CD4-positive, alpha-beta T cell treated with Interferon alpha-2 for 1 hour (primary cell): ENCODE measurements around the gene PCDHA7.
"Not testable (repeated sequence)": the region's sequence is repeated elsewhere in the genome, so short reads cannot be mapped to it uniquely, and the experiment has no call there.

Experiments used
- DNase-seq, 2 donors: peaks; one replicate each; pipeline ENCODE4 v3.0.0-alpha.2; 2020 to 2022

Gene PCDHA7, protein sequence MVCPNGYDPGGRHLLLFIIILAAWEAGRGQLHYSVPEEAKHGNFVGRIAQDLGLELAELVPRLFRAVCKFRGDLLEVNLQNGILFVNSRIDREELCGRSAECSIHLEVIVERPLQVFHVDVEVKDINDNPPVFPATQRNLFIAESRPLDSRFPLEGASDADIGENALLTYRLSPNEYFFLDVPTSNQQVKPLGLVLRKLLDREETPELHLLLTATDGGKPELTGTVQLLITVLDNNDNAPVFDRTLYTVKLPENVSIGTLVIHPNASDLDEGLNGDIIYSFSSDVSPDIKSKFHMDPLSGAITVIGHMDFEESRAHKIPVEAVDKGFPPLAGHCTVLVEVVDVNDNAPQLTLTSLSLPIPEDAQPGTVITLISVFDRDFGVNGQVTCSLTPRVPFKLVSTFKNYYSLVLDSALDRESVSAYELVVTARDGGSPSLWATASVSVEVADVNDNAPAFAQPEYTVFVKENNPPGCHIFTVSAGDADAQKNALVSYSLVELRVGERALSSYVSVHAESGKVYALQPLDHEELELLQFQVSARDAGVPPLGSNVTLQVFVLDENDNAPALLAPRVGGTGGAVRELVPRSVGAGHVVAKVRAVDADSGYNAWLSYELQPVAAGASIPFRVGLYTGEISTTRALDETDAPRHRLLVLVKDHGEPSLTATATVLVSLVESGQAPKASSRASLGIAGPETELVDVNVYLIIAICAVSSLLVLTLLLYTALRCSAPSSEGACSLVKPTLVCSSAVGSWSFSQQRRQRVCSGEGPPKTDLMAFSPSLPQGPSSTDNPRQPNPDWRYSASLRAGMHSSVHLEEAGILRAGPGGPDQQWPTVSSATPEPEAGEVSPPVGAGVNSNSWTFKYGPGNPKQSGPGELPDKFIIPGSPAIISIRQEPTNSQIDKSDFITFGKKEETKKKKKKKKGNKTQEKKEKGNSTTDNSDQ

DNA sequence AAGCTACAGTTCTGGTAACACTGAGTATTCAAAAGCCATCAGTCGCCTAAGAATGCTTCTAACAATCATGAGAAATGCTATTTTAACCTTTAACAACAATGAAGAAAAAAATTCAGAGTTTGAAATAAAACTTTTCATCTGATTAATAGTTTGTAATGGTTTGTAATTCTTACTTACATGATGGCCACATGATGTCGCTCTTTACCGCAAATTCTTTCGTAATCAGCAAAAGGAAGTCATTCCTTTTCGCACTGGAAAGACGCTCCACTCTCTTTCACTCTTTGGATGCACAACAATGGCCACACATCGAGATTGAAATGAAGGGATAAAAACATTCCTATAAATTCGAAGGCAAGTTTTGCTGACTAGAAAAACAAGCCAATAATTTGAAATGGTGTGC, at the start of gene PCDHA7:
TSS of gene PCDHA7 (plus strand) at position 277 of the 400 bp plus-strand sequence. CDS start at position 392, 115 bp downstream.
- no peak for DNase-seq

DNA sequence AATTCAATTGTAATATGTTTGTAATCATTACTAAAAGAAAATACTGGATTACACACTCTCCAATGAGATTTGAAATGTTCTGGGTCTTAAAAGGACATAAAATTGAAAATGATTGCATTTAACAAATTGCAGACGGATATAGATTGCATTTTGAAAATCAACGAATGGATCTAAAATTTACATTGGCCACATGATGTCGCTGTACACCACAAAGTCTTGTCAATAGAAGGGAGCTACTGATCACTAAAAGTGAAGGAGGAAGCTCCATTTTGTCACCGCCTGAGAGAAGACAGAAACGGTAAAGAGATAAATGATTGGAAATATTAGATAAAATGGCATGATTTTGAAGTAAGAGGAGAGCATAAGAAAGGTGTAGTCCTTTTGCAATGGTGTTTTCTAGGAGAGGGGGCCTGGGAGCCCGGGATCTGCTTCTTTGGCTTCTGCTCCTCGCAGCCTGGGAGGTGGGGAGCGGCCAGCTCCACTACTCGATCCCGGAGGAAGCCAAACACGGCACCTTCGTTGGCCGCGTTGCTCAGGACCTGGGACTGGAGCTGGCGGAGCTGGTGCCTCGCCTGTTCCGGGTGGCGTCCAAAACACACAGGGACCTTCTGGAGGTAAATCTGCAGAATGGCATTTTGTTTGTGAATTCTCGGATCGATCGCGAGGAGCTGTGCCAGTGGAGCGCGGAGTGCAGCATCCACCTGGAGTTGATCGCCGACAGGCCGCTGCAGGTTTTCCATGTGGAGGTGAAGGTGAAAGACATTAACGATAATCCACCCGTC, 48.0 kb upstream of the PCDHA7 start, which contains the start of gene PCDHA1:
TSS of gene PCDHA1 (plus strand) at position 236 of the 782 bp plus-strand sequence.
- DNase-seq, result no peak

DNA sequence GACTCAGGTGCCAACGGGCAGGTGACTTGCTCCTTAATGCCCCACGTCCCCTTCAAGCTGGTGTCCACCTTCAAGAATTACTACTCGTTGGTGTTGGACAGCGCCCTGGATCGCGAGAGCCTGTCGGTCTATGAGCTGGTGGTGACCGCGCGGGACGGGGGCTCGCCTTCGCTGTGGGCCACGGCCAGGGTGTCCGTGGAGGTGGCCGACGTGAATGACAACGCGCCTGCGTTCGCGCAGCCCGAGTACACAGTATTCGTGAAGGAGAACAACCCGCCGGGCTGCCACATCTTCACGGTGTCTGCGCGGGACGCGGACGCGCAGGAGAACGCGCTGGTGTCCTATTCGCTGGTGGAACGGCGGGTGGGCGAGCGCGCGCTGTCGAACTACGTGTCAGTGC, 46.6 kb upstream of the PCDHA7 start:
- not testable (repeated sequence) for DNase-seq

DNA sequence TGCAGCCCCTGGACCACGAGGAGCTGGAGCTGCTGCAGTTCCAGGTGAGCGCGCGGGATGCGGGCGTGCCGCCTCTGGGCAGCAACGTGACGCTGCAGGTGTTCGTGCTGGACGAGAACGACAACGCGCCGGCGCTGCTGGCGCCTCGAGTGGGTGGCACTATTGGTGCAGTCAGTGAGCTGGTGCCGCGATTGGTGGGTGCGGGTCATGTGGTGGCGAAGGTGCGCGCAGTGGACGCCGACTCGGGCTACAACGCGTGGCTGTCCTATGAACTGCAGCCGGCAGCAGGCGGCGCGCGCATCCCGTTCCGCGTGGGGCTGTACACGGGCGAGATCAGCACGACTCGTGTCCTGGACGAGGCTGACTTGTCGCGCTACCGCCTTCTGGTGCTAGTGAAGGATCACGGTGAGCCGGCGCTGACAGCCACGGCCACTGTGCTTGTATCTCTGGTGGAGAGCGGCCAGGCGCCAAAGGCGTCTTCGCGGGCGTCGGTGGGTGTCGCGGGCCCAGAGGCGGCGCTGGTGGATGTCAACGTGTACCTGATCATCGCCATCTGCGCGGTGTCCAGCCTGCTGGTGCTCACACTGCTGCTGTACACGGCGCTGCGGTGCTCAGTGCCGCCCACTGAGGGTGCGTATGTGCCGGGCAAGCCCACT, 46.1 kb upstream of the PCDHA7 start:
- DNase-seq, result not testable (repeated sequence)

DNA sequence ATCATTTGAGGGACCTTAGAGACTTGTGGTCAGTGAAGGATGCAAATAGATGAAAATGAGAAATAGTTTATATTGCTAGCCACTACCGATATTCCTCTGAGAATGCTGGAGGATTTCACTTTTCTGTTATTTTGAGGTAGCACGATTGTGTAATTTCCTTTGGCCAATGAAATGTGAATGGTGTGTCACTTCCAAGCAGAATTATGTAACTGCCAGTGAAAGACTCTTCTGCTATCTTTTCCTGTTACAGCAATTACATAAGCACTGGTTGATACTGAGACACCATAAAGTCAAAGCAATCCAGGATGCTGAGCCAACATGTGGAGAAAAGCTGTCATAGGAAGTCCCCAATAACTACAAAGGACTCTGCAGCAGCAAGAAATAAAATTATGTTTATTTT, 43.0 kb upstream of the PCDHA7 start:
- no peak for DNase-seq

DNA sequence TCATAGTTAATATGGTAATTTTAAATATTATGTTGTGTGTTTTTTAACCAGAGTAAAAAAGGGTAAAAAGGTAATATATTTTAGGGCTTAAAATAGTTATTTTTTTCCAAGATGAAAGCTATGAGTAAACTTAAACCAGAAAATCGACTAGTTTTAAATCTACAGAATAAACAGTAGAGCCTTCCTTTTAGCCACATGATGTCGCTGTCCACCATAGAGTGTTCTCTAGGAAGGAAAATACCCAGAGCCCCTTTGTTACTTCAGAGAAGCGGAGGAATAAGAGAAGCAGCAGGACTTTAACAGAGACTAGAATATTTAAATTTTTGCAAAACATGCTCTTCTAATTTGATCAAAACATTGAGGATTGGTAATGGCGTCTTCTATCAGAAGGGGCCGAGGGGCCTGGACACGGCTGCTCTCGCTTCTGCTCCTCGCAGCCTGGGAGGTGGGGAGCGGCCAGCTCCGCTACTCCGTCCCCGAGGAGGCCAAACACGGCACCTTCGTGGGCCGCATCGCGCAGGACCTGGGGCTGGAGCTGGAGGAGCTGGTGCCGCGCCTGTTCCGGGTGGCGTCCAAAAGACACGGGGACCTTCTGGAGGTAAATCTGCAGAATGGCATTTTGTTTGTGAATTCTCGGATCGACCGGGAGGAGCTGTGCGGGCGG, 39.3 kb upstream of the PCDHA7 start, which contains the start of gene PCDHA2:
TSS of gene PCDHA2 (plus strand) at position 258 of the 664 bp plus-strand sequence.
- no peak for DNase-seq

DNA sequence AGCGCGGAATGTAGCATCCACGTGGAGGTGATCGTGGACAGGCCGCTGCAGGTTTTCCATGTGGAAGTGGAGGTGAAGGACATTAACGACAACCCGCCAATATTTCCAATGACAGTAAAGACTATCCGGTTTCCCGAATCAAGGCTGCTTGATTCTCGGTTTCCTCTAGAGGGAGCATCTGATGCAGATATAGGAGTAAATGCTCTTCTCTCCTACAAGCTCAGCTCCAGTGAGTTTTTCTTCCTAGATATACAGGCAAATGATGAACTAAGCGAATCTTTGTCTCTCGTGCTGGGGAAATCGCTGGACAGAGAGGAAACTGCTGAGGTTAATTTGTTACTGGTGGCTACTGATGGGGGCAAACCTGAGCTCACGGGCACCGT, 38.8 kb upstream of the PCDHA7 start:
- DNase-seq, result no peak

DNA sequence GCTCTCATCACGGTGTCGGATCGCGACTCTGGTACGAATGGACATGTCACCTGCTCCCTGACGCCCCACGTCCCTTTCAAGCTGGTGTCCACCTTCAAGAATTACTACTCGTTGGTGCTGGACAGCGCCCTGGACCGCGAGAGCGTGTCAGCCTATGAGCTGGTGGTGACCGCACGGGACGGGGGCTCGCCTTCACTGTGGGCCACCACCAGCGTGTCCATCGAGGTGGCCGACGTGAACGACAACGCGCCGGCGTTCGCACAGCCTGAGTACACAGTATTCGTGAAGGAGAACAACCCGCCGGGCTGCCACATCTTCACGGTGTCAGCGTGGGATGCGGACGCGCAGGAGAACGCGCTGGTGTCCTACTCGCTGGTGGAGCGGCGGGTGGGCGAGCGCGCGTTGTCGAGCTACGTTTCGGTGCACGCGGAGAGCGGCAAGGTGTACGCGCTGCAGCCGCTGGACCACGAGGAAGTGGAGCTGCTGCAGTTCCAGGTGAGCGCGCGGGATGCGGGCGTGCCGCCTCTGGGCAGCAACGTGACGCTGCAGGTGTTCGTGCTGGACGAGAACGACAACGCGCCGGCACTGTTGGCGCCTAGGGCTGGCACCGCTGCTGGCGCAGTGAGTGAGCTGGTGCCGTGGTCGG, 37.9 kb upstream of the PCDHA7 start:
- DNase-seq, result not testable (repeated sequence)

DNA sequence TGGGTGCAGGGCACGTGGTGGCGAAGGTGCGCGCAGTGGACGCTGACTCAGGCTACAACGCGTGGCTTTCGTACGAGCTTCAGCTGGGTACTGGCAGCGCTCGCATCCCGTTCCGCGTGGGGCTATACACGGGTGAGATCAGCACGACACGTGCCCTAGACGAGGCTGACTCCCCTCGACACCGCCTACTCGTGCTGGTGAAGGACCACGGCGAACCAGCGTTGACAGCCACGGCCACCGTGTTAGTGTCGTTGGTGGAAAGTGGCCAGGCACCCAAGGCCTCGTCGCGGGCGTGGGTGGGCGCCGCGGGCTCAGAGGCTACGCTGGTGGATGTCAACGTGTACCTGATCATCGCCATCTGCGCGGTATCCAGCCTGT, 37.4 kb upstream of the PCDHA7 start:
- no peak for DNase-seq

DNA sequence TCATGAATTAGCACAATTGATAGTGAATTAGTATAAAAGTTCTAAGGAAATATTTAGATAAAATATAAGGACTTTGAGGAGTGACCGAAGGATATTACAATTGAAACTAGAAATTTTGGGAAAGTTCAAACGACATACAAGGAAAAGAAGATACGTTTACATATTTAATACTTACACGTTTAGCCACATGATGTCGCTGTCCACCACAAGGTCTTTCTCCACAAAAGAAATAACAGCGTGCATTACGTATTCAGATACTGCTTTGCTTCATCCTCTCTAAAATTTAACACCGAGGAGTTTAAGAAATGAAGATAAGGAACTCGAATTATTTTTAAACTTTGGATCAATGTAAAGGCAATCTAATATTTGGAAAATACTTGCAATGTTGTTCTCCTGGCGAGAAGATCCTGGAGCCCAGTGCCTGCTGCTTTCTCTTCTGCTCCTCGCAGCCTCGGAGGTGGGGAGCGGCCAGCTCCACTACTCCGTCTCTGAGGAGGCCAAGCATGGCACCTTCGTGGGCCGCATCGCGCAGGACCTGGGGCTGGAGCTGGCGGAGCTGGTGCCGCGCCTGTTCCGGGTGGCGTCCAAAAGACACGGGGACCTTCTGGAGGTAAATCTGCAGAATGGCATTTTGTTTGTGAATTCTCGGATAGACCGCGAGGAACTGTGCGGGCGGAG, 33.1 kb upstream of the PCDHA7 start, which contains the start of gene PCDHA3:
TSS of gene PCDHA3 (plus strand) at position 242 of the 678 bp plus-strand sequence.
- DNase-seq, result no peak

DNA sequence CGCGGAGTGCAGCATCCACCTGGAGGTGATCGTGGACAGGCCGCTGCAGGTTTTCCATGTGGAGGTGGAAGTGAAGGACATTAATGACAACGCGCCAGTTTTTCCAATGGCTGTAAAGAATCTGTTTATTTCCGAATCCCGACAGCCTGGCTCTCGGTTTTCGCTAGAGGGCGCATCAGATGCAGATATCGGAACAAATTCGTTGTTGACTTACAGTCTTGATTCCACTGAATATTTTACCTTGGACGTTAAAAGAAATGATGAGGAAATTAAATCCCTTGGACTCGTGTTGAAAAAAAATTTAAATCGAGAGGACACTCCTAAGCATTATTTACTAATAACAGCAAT, 32.6 kb upstream of the PCDHA7 start:
- no peak for DNase-seq

DNA sequence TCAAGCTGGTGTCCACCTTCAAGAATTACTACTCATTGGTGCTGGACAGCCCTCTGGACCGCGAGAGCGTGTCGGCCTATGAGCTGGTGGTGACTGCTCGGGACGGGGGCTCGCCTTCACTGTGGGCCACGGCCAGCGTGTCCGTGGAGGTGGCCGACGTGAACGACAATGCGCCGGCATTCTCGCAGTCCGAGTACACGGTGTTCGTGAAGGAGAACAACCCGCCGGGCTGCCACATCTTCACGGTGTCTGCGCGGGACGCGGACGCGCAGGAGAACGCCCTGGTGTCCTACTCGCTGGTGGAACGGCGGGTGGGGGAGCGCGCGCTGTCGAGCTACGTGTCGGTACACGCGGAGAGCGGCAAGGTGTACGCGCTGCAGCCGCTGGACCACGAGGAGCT, 31.7 kb upstream of the PCDHA7 start:
- not testable (repeated sequence) for DNase-seq

DNA sequence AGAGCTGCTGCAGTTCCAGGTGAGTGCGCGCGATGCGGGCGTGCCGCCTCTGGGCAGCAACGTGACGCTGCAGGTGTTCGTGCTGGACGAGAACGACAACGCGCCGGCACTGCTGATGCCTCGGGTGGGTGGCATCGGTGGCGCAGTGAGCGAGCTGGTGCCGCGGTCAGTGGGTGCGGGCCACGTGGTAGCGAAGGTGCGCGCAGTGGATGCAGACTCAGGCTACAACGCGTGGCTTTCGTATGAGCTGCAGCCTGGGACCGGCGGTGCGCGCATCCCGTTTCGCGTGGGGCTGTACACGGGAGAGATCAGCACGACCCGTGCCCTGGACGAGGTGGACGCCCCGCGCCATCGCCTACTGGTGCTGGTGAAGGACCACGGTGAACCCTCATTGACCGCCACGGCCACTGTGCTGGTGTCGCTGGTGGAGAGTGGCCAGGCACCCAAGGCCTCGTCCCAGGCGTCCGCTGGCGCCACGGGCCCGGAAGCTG, 31.2 kb upstream of the PCDHA7 start:
- no peak for DNase-seq

DNA sequence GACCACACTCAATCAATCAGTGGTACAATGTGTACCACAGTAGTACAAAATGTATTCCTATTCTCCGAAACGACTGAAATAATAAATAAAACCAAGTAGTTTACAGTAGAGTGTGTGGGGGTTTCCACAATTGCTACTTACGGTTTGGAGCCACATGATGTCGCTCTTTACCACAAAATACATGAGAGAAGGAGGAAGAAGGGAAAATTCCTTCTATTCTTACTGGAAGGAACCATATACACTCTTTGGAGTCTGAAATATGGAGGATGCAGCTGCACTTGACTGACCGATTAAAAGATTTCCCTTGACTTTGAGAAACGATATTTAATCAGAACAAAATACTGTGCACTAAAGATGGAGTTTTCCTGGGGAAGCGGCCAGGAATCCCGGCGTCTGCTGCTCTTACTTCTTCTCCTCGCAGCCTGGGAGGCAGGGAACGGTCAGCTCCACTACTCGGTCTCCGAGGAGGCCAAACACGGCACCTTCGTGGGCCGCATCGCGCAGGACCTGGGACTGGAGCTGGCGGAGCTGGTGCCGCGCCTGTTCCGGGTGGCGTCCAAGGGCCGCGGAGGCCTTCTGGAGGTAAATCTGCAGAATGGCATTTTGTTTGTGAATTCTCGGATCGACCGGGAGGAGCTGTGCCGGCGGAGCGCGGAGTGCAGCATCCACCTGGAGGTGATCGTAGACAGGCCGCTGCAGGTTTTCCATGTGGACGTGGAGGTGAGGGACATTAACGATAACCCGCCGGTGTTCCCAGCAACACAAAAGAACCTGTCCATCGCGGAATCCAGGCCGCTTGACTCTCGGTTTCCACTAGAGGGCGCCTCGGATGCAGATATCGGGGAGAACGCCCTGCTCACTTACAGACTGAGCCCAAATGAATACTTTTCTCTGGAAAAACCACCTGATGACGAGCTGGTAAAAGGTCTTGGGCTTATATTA, 27.0 kb upstream of the PCDHA7 start, which contains the start of gene PCDHA4:
TSS of gene PCDHA4 (plus strand) at position 235 of the 942 bp plus-strand sequence.
- peak in 1 of 2 donors; percentile 1 for DNase-seq

DNA sequence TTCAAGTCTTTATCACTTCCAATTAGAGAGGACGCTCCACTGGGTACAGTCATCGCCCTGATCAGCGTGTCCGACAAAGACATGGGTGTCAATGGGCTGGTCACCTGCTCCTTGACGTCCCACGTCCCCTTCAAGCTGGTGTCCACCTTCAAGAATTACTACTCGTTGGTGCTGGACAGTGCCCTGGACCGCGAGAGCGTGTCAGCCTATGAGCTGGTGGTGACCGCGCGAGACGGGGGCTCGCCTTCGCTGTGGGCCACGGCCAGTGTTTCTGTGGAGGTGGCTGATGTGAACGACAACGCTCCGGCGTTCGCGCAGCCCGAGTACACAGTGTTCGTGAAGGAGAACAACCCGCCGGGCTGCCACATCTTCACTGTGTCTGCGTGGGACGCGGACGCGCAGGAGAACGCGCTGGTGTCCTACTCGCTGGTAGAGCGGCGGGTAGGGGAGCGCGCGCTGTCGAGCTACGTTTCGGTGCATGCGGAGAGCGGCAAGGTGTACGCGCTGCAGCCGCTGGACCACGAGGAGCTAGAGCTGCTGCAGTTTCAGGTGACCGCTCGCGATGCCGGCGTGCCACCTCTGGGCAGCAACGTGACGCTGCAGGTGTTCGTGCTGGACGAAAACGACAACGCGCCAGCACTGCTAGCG, 25.7 kb upstream of the PCDHA7 start:
- not testable (repeated sequence) for DNase-seq

DNA sequence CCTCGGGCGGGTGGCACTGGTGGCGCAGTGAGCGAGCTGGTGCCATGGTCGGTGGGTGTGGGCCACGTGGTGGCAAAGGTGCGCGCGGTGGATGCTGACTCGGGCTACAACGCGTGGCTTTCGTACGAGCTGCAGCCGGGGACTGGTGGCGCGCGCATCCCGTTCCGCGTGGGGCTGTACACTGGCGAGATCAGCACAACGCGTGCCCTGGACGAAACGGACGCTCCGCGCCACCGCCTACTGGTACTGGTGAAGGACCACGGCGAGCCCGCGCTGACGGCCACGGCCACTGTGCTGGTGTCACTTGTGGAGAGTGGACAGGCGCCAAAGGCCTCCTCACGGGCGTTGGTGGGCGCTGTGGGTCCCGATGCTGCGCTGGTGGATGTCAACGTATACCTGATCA, 25.2 kb upstream of the PCDHA7 start:
- DNase-seq, result no peak

DNA sequence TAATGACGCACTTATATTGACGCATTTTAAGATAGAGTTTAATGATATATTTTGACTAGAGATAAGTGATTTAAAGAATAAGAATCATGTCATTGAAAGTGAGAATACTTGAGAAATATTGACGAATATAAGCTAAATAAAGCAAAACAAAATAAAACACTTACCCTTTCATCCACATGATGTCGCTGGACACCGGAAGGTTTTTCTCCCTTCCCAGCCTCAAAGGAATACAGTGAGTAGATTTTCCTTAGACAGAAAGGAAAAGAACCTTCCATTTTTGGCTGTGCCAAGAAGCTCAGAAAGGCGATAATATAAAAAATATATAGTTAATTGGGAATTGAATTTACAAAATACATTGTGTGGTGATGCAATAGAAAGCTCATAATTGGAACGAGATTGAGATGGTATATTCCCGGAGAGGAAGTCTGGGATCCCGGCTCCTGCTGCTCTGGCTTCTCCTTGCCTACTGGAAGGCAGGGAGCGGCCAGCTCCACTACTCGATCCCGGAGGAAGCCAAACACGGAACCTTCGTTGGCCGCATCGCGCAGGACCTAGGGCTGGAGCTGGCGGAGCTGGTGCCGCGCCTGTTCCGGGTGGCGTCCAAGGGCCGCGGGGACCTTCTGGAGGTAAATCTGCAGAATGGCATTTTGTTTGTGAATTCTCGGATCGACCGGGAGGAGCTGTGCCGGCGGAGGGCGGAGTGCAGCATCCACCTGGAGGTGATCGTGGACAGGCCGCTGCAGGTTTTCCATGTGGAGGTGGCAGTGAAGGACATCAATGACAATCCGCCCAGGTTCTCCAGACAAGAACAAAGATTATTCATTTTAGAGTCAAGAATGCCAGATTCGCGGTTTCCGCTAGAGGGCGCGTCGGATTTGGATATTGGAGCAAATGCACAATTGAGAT, 12.4 kb upstream of the PCDHA7 start, which contains the start of gene PCDHA5:
TSS of gene PCDHA5 (plus strand) at position 239 of the 906 bp plus-strand sequence.
- DNase-seq, result no peak
